H1 (cell line): ENCODE measurements around the gene ATP6V0A4.

Source experiments
- CEBPB ChIP-seq: IDR thresholded peaks from 2 replicates; pipeline ENCODE4 v1.6.1; 2012; ENCODE audit warnings: low read depth, low read length
- HDAC2 ChIP-seq, 2 experiments: fragments of 300-600 bp in 1 of 2; sonication (generic) in 1 of 2; IDR thresholded peaks; 2 replicates each; pipeline ENCODE4 v1.6.1; 2011 to 2012; ENCODE audit warnings: low read depth in 2 of 2, low read length in 2 of 2, mild to moderate bottlenecking in 2 of 2, moderate library complexity in 2 of 2, borderline replicate concordance in 1 of 2, inconsistent platforms in 1 of 2
- NANOG ChIP-seq: IDR thresholded peaks from 2 replicates; pipeline ENCODE4 v1.6.1; 2011; ENCODE audit warnings: low read length, low read depth, mild to moderate bottlenecking, inconsistent platforms; ENCODE audit not compliant: insufficient read depth, poor library complexity, severe bottlenecking
- POLR2A ChIP-seq, 2 experiments: IDR thresholded peaks; 1 replicate in 1 of 2; 2 replicates in 1 of 2; pipeline ENCODE4 v1.6.1; 2011; ENCODE audit warnings: low read depth in 2 of 2, low read length in 2 of 2, mild to moderate bottlenecking in 2 of 2; ENCODE audit errors: control extremely low read depth in 1 of 2
- POLR2AphosphoS5 ChIP-seq: IDR thresholded peaks from 2 replicates; pipeline ENCODE4 v1.6.1; 2011; ENCODE audit warnings: low read depth, low read length
- TAF1 ChIP-seq: IDR thresholded peaks from 2 replicates; pipeline ENCODE4 v1.6.1; 2011; ENCODE audit warnings: mild to moderate bottlenecking, low read depth, low read length
- TF ChIP-seq, protein P1 (sequence below), 3 experiments: IDR thresholded peaks; 1 replicate in 2 of 3; 2 replicates in 1 of 3; pipeline versions ENCODE4 v1.5.1 to v1.6.1; 2011; ENCODE audit warnings: low read length in 3 of 3, mild to moderate bottlenecking in 3 of 3, inconsistent platforms in 2 of 3, low read depth in 1 of 3, moderate library complexity in 1 of 3; ENCODE audit not compliant: insufficient read depth in 1 of 3; ENCODE audit errors: control extremely low read depth in 1 of 3
- TF ChIP-seq, protein P2 (sequence below): IDR thresholded peaks from 2 replicates; pipeline ENCODE4 v1.6.1; 2012; ENCODE audit warnings: inconsistent platforms

GRCh38 chr7:138662991-138663320 is 135.0 kb downstream of the ATP6V0A4 start:
- TF ChIP-seq POLR2A (IDR thresholded peaks at IDR 0.05; ENCODE audit: control extremely low read depth in 1 of 2, low read depth in 2 of 2, low read length in 2 of 2): no peak
- no peak for TF ChIP-seq POLR2AphosphoS5
- TF ChIP-seq, protein P1, sequence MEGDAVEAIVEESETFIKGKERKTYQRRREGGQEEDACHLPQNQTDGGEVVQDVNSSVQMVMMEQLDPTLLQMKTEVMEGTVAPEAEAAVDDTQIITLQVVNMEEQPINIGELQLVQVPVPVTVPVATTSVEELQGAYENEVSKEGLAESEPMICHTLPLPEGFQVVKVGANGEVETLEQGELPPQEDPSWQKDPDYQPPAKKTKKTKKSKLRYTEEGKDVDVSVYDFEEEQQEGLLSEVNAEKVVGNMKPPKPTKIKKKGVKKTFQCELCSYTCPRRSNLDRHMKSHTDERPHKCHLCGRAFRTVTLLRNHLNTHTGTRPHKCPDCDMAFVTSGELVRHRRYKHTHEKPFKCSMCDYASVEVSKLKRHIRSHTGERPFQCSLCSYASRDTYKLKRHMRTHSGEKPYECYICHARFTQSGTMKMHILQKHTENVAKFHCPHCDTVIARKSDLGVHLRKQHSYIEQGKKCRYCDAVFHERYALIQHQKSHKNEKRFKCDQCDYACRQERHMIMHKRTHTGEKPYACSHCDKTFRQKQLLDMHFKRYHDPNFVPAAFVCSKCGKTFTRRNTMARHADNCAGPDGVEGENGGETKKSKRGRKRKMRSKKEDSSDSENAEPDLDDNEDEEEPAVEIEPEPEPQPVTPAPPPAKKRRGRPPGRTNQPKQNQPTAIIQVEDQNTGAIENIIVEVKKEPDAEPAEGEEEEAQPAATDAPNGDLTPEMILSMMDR (IDR thresholded peaks at IDR 0.05; ENCODE audit: control extremely low read depth in 1 of 3, insufficient read depth in 1 of 3, low read depth in 1 of 3, low read length in 3 of 3): no peak
- no peak for TF ChIP-seq CEBPB
- TF ChIP-seq NANOG: no peak
- TF ChIP-seq TAF1: no peak
- TF ChIP-seq, protein P2, sequence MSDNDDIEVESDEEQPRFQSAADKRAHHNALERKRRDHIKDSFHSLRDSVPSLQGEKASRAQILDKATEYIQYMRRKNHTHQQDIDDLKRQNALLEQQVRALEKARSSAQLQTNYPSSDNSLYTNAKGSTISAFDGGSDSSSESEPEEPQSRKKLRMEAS: no peak
- TF ChIP-seq HDAC2 (IDR thresholded peaks at IDR 0.05; ENCODE audit: borderline replicate concordance in 1 of 2, low read depth in 2 of 2, low read length in 2 of 2): no peak
